VCaP (cell line): ENCODE results near the gene BLCAP.
A peak's percentile ranks its signal among the peaks of the same experiment; 100 is the strongest.

ENCODE experiments used
- H3K27ac ChIP-seq: fragments of 450-650 bp; 2 replicates; pipeline ENCODE4 v1.5.1; 2017
- CTCF ChIP-seq: fragments of 450-650 bp; conservative IDR thresholded peaks from 2 replicates; pipeline ENCODE4 v1.5.1; 2017; ENCODE audit warnings: mild to moderate bottlenecking, moderate library complexity

BLCAP gene

GRCh38 chr20:37533154-37533715 lies 5.6 kb upstream of the BLCAP start:
- H3K27ac ChIP-seq = 0 out of 2 replicates have a peak overlapping the region, but pooled peaks have one; percentile 48
- no peak for TF ChIP-seq CTCF

- H3K27ac ChIP-seq = no peak overlapping the region
- TF ChIP-seq CTCF = no peak
Measured at GRCh38 chr20:37531856-37532255, 4.2 kb upstream of the BLCAP start.

- H3K27ac ChIP-seq = no peak overlapping the region
- TF ChIP-seq CTCF = no peak
Measured at GRCh38 chr20:37530696-37531095, 3.0 kb upstream of the BLCAP start.

GRCh38 chr20:37529968-37530600 lies 2.4 kb upstream of the BLCAP start:
- TF ChIP-seq CTCF = no peak
- H3K27ac ChIP-seq = no peak overlapping the region

GRCh38 chr20:37529214-37529967 lies 1.7 kb upstream of the BLCAP start:
- no peak for TF ChIP-seq CTCF
- H3K27ac ChIP-seq = no peak overlapping the region

GRCh38 chr20:37528446-37529213 lies 954 bp upstream of the BLCAP start:
- no peak for TF ChIP-seq CTCF
- peak overlapping the region; percentile 98 for H3K27ac ChIP-seq
